K562 (cell line): ENCODE measurements around the gene CD151.

Experiments
- CHD2 ChIP-seq: IDR thresholded peaks from 2 replicates; pipeline ENCODE4 v1.6.1; 2011; ENCODE audit warnings: low read depth, low read length
- EZH2 ChIP-seq: IDR thresholded peaks from 2 replicates; pipeline ENCODE4 v1.6.1; 2012; ENCODE audit warnings: low read depth, mild to moderate bottlenecking, inconsistent platforms, low read length, borderline replicate concordance
- IRF2 ChIP-seq: sonication (generic); formaldehyde crosslinking; IDR thresholded peaks from 2 replicates; pipeline ENCODE4 v1.8.1; 2022; ENCODE audit warnings: mild to moderate bottlenecking, missing genetic modification reagents
- TF ChIP-seq, protein P1 (sequence below): fragments of 450-650 bp; IDR thresholded peaks from 2 replicates; pipeline ENCODE4 v1.6.1; 2016; ENCODE audit warnings: low read depth, mild to moderate bottlenecking, moderate library complexity
- TF ChIP-seq, protein P2 (sequence below), 3 experiments: IDR thresholded peaks in 2 of 3; conservative IDR thresholded peaks in 1 of 3; 2 replicates each; pipeline ENCODE4 v1.5.1; 2011 to 2012; ENCODE audit warnings: low read length in 3 of 3, mild to moderate bottlenecking in 3 of 3, control low read depth in 2 of 3, improper control_type of control experiment in 1 of 3, inconsistent platforms in 1 of 3, low read depth in 1 of 3, mixed read lengths in 1 of 3, moderate library complexity in 1 of 3; ENCODE audit not compliant: insufficient read depth in 2 of 3

- TF ChIP-seq EZH2 (no peak), CHD2 (no peak), IRF2 (no peak)
- TF ChIP-seq, protein P1, sequence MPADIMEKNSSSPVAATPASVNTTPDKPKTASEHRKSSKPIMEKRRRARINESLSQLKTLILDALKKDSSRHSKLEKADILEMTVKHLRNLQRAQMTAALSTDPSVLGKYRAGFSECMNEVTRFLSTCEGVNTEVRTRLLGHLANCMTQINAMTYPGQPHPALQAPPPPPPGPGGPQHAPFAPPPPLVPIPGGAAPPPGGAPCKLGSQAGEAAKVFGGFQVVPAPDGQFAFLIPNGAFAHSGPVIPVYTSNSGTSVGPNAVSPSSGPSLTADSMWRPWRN, result no peak
- TF ChIP-seq, protein P2, sequence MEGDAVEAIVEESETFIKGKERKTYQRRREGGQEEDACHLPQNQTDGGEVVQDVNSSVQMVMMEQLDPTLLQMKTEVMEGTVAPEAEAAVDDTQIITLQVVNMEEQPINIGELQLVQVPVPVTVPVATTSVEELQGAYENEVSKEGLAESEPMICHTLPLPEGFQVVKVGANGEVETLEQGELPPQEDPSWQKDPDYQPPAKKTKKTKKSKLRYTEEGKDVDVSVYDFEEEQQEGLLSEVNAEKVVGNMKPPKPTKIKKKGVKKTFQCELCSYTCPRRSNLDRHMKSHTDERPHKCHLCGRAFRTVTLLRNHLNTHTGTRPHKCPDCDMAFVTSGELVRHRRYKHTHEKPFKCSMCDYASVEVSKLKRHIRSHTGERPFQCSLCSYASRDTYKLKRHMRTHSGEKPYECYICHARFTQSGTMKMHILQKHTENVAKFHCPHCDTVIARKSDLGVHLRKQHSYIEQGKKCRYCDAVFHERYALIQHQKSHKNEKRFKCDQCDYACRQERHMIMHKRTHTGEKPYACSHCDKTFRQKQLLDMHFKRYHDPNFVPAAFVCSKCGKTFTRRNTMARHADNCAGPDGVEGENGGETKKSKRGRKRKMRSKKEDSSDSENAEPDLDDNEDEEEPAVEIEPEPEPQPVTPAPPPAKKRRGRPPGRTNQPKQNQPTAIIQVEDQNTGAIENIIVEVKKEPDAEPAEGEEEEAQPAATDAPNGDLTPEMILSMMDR (IDR thresholded peaks at IDR 0.05 in 2 of 3, conservative IDR thresholded peaks at IDR 0.05 in 1 of 3; ENCODE audit: insufficient read depth in 2 of 3, low read depth in 1 of 3, low read length in 3 of 3), result no peak
These were observed 20.0 kb downstream of the CD151 start for GRCh38 chr11:852762-853161.
